SKM-1 (cell line): ENCODE results near the gene NEAT1.
A peak's percentile ranks its signal among the peaks of the same experiment; 100 is the strongest.
"Not testable (repeated sequence)": the region's sequence is repeated elsewhere in the genome, so short reads cannot be mapped to it uniquely, and the experiment has no call there.

ENCODE experiments used
- DNase-seq: peaks from one replicate; lab custom pipeline; 2025; ENCODE audit not compliant: unreplicated experiment; lab: John Stamatoyannopoulos, UW

The NEAT1 gene

GRCh38 chr11:65404638-65405339, 17.8 kb upstream of the NEAT1 start:
- DNase-seq = no peak

DNA sequence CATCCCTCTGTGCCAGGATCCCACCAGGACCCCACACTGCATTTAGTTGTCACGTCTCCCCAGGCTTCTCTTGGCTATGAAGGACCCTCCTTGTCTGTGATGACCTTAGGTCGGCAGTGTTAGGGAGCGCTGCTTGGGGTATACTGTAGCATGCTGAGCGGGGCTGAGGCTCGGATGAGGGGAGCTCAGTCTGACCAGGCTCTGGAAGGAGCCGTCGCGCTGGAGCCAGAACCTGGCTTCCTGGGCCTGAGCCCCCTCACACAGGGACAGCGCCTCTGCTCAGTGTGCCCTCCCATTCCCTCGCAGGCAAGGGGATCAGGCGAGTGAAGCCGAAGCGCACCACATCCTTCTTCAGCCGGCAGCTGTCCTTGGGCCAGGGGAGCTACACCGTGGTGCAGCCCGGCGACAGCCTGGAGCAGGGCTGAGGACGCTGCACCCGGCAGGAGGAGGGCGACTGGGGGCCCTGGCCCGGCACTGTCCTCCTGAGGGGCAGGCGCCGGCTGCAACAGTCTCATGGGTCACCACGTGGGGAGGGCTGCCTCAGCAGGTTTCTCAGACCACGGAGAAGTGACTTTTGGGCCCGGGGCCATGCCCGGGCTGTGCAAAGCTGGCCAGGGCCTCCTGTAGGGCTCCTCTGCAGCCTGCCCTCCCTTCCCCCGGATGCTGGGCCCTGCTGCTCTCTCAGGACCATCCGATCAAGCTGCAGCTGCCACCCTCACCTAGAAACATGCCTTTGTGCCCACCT, 11.5 kb upstream of the NEAT1 start:
- no peak for DNase-seq

DNA sequence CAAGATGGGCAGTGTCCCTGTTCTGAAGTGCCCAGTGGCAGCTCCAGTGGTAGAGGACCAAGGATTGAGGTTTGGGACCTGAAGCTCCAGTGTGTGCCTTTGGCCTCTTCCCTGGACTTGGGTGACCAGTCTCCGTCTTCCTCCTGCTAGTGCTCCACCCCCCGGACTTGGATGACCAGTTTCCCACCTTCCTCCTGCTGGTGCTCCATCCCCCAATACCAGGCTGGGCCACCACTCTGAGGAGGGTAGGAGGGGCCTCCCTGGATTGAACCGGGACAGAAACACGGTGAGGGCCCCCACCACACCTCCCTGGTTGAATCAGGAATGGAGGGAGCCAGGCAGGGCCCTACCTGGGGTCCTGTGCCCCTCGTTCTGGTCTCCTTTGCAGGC, 10.9 kb upstream of the NEAT1 start:
- DNase-seq = no peak

DNA sequence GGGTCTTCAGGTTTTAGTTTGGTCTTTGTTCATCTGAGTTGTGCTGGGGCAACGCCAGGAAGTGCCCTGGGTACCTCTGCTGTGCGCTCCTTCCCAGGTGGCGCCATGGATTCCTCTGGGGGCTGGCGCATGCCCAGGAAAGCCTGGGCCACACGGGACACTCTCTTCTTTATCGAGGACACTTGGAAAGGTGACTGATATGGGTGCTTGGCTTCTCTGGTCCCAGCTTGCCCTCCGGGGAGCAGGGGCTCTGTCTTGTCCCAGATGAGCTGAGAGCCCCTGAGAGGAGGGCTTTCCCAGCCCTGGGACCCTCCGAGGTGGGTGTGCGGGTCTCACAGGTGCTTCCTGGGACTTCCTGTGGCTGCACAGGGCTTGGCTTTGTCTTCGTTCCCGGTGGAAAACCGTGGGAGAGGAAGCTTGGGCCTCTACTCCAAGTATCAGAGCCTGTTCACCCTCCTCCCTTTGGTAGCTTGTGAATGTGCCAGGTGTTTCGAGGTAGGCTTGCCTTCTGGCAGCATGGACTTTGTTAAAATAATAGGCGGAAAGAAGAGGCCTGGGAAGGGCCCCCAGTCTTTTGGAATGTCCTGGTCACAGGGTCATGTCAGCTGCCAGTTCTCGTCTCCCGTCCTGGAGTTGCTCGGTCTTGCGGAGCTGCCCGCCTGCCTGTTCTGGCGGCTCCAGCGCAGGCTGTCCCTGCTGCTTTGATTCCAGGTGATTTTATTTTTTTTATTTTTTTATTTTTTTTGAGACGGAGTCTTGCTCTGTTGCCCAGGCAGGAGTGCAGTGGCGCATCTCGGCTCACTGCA, 10.1 kb upstream of the NEAT1 start:
- no peak for DNase-seq

GRCh38 chr11:65413077-65413664, 9.4 kb upstream of the NEAT1 start:
- DNase-seq = not testable (repeated sequence)

- DNase-seq = no peak
Measured at GRCh38 chr11:65414776-65415498, 7.7 kb upstream of the NEAT1 start.

- DNase-seq = no peak
Measured at GRCh38 chr11:65415499-65416340, 6.9 kb upstream of the NEAT1 start.

- peak; percentile 70 for DNase-seq
Measured at GRCh38 chr11:65416341-65416824, 6.2 kb upstream of the NEAT1 start.

GRCh38 chr11:65416841-65417701, 5.5 kb upstream of the NEAT1 start:
- no peak for DNase-seq

- DNase-seq = no peak
Measured at GRCh38 chr11:65417702-65418430, 4.7 kb upstream of the NEAT1 start.

DNA sequence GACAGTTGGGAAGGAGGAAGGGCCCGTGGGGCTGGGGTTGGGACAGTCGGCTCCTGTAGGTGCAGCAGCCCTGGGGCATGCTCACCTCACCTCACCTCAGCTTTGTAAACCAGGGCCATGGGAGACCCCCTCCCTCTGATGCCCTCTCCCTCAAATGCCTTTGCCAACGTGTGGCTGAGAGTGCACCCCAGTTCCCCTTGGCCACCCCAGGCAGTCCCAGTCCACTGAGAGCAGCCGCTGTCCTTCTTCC, 4.2 kb upstream of the NEAT1 start:
- no peak for DNase-seq

DNA sequence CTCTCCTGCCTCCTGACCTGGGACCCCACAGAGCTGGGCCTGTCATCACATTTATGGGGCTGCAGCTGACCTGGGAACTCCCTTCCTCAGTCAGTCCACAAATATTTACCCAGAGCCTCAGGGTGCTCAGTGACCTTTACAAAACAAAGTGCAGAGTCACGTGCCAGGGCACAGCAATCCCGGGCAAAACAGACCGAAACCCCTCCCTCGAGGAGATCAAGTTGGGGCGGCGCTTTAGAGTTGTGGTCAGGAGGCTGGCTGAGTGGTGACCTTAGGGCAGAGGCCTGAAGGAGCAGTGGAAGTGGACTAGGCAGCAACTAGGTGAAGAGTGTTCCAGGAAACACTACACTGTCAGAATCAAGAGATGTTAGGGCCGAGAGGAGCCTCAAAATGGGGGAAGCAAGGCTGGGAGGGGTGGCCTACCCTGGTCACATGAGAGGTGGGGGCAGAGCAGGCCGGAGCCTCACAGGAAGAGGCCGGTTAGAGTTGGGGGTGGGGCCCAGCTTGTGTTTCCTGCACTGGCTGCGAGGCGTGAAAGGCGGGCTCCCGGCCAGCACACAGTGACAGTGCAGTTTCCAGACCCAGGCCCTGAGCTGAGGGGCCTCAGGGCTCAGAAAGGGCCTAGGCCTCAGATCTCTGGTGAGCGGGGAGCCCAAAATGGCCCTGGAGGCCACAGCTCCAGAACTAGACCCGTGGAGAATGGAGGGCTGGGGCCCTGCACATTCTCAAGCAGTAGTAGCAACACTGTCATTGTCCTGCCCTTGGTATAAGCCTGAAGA, 3.7 kb upstream of the NEAT1 start:
- DNase-seq = peak; percentile 91

DNA sequence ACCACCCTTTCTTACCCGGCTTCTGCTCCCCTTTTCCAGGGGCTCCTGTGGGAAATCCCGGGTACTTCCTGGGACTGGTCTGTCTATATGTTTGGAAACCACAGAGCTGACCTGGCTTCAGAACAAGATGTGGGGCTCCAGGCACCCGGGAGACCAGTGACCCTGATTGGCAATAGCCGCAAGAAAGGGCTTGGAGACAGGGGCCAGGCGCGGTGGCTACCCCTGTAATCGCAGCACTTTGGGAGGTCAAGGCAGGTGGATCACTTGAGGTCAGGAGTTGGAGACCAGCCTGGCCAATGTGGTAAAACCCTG, 3.2 kb upstream of the NEAT1 start:
- DNase-seq = no peak

- no peak for DNase-seq
Measured at GRCh38 chr11:65419772-65420481, 2.7 kb upstream of the NEAT1 start.

DNA sequence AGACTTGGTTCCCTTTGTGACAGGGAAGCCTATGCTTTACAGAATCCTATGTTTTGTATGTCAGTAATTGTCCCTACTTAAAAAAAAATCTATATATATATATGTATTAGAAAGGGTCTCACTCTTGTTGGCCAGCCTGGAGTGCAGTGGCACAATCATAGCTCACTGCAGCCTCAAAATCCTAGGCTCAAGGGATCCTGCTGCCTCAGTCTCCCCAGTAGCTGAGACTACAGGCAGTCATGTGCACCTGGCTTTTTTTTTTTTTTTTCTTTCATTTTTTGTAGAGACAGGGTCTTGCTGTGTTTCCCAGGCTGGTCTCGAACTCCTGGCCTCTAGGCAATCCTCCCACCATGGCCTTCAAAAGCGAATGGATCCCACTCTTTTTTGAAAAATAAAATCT, 2.1 kb upstream of the NEAT1 start:
- no peak for DNase-seq

GRCh38 chr11:65420979-65421793, 1.4 kb upstream of the NEAT1 start:
- peak; percentile 76 for DNase-seq
